H1 (cell line): ENCODE measurements around the gene DNAJC7. TPM values are rescaled to one million over a fixed set of nuclear protein-coding genes. Genes with fewer than 3 reads are reported as not detected.

Source experiments
- CTCF ChIA-PET: fragments of 300-600 bp; sonication (Branson Sonifier 250); formaldehyde crosslinking; loops from one replicate; lab custom pipeline; 2021; ENCODE audit not compliant: partially characterized antibody; lab: Charles Lee
- POLR2A ChIA-PET: fragments of 300-600 bp; sonication (Branson Sonifier 250); formaldehyde crosslinking; loops from one replicate; lab custom pipeline; 2021; ENCODE audit warnings: inconsistent platforms; ENCODE audit not compliant: partially characterized antibody; lab: Charles Lee
- DNase-seq, 2 experiments: peaks; one replicate each; pipeline versions ENCODE4 v3.0.0 to v3.0.0-alpha.2; 2010 to 2022; ENCODE audit warnings: low spot score in 2 of 2, low read depth in 1 of 2, mixed read lengths in 1 of 2
- FAIRE-seq: peaks from 2 replicates; lab custom pipeline; 2011; peaks lifted over from hg19 to GRCh38; lab: Jason Lieb, UNC
- H2AFZ ChIP-seq: 2 replicates; pipeline ENCODE4 v1.8.1; 2012; ENCODE audit warnings: low read length, inconsistent platforms
- H2AK5ac ChIP-seq: 2 replicates; pipeline ENCODE4 v1.6.1; 2013; ENCODE audit warnings: low read depth, low read length
- H2BK120ac ChIP-seq: replicated peaks from 2 replicates; pipeline ENCODE3; 2013; ENCODE audit warnings: low read depth, low read length, inconsistent platforms
- H2BK12ac ChIP-seq: 2 replicates; pipeline ENCODE4 v1.6.1; 2013; ENCODE audit warnings: low read depth, low read length
- H2BK15ac ChIP-seq: 2 replicates; pipeline ENCODE4 v1.6.1; 2013; ENCODE audit warnings: low read length
- H2BK20ac ChIP-seq: 2 replicates; pipeline ENCODE4 v1.6.1; 2013; ENCODE audit warnings: low read length
- H2BK5ac ChIP-seq: 2 replicates; pipeline ENCODE4 v1.6.1; 2013; ENCODE audit warnings: low read depth, low read length
- H3K14ac ChIP-seq: 2 replicates; pipeline ENCODE4 v1.6.1; 2013; ENCODE audit warnings: inconsistent platforms; ENCODE audit not compliant: insufficient read length
- H3K18ac ChIP-seq: 2 replicates; pipeline ENCODE4 v1.6.1; 2013; ENCODE audit warnings: low read length; ENCODE audit errors: extremely low read depth
- H3K23ac ChIP-seq: 2 replicates; pipeline ENCODE4 v1.6.1; 2013; ENCODE audit warnings: inconsistent platforms; ENCODE audit not compliant: insufficient read length
- H3K23me2 ChIP-seq: 2 replicates; pipeline ENCODE4 v1.6.1; 2013; ENCODE audit warnings: low read depth, low read length
- H3K27ac ChIP-seq: 2 replicates; pipeline ENCODE4 v1.6.1; 2011; ENCODE audit warnings: low read depth, low read length, inconsistent platforms
- H3K27me3 ChIP-seq, 4 experiments: replicated peaks in 1 of 4; 1 replicate in 1 of 4; 2 replicates in 3 of 4; pipeline versions ENCODE4 v1.6.1 to v1.8.1; 2011 to 2013; ENCODE audit warnings: low read length in 3 of 4, mild to moderate bottlenecking in 3 of 4, inconsistent platforms in 2 of 4, mixed read lengths in 2 of 4, moderate library complexity in 1 of 4; ENCODE audit not compliant: control insufficient read depth in 3 of 4, insufficient read depth in 3 of 4; ENCODE audit errors: extremely low read depth in 1 of 4
- H3K36me3 ChIP-seq, 4 experiments: 2 replicates each; pipeline versions ENCODE4 v1.6.1 to v1.8.1; 2011 to 2013; ENCODE audit warnings: mild to moderate bottlenecking in 4 of 4, low read length in 3 of 4, moderate library complexity in 2 of 4, control low read depth in 1 of 4, inconsistent platforms in 1 of 4; ENCODE audit not compliant: insufficient read depth in 4 of 4, control insufficient read depth in 2 of 4
- H3K4ac ChIP-seq: replicated peaks from 2 replicates; pipeline ENCODE3; 2013; ENCODE audit warnings: low read length, low read depth, mixed read lengths, inconsistent platforms; ENCODE audit not compliant: insufficient read length
- H3K4me1 ChIP-seq, 4 experiments: replicated peaks in 1 of 4; 1 replicate in 1 of 4; 2 replicates in 3 of 4; pipeline versions ENCODE4 v1.6.1 to v1.8.1; 2011 to 2013; ENCODE audit warnings: low read length in 3 of 4, inconsistent platforms in 2 of 4, mixed read lengths in 1 of 4; ENCODE audit not compliant: insufficient read depth in 4 of 4, control insufficient read depth in 3 of 4
- H3K4me2 ChIP-seq, 2 experiments: 2 replicates each; pipeline versions ENCODE4 v1.6.1 to v1.8.1; 2011 to 2013; ENCODE audit warnings: low read depth in 2 of 2, low read length in 2 of 2, control low read depth in 1 of 2, inconsistent platforms in 1 of 2, mild to moderate bottlenecking in 1 of 2; ENCODE audit not compliant: insufficient read depth in 1 of 2
- H3K4me3 ChIP-seq, 4 experiments: fragments of 200-600, 300-600 bp in 1 of 4; sonication (generic), shearing (Covaris generic), sonication (Bioruptor Twin) in 1 of 4; 2 replicates each; pipeline versions ENCODE4 v1.5.1 to v1.8.1; 2011 to 2016; ENCODE audit warnings: low read length in 4 of 4, low read depth in 3 of 4, control low read depth in 2 of 4, inconsistent platforms in 2 of 4, mild to moderate bottlenecking in 2 of 4, mixed read lengths in 1 of 4, moderate library complexity in 1 of 4; ENCODE audit not compliant: insufficient read depth in 2 of 4; ENCODE audit errors: extremely low read depth in 1 of 4
- H3K56ac ChIP-seq: replicated peaks from 2 replicates; pipeline ENCODE3; 2013; ENCODE audit warnings: low read depth, mild to moderate bottlenecking, mixed read lengths, low read length, inconsistent platforms; ENCODE audit not compliant: insufficient read length
- H3K79me1 ChIP-seq: 2 replicates; pipeline ENCODE4 v1.6.1; 2013; ENCODE audit warnings: low read depth, low read length, control low read depth
- H3K79me2 ChIP-seq, 2 experiments: 2 replicates each; pipeline versions ENCODE4 v1.6.1 to v1.8.1; 2012 to 2013; ENCODE audit warnings: low read length in 2 of 2, mild to moderate bottlenecking in 2 of 2, inconsistent platforms in 1 of 2; ENCODE audit not compliant: insufficient read depth in 2 of 2, control insufficient read depth in 1 of 2
- H3K9ac ChIP-seq, 4 experiments: replicated peaks in 1 of 4; 1 replicate in 1 of 4; 2 replicates in 3 of 4; pipeline versions ENCODE4 v1.6.1 to v1.8.1; 2011 to 2013; ENCODE audit warnings: low read depth in 3 of 4, low read length in 3 of 4, control low read depth in 2 of 4, mild to moderate bottlenecking in 2 of 4, moderate library complexity in 2 of 4, inconsistent platforms in 1 of 4; ENCODE audit errors: extremely low read depth in 1 of 4
- H3K9me3 ChIP-seq, 2 experiments: 2 replicates each; pipeline versions ENCODE4 v1.6.1 to v1.8.1; 2012 to 2013; ENCODE audit warnings: mild to moderate bottlenecking in 2 of 2, moderate library complexity in 2 of 2, control low read depth in 1 of 2, inconsistent platforms in 1 of 2, low read depth in 1 of 2, low read length in 1 of 2, mixed read lengths in 1 of 2; ENCODE audit not compliant: insufficient read depth in 2 of 2
- H4K20me1 ChIP-seq, 2 experiments: replicated peaks in 1 of 2; 2 replicates each; pipeline versions ENCODE3 to v1.8.1; 2011 to 2013; ENCODE audit warnings: inconsistent platforms in 2 of 2, low read length in 2 of 2, mild to moderate bottlenecking in 1 of 2; ENCODE audit not compliant: insufficient read depth in 2 of 2, control insufficient read depth in 1 of 2
- H4K5ac ChIP-seq: 2 replicates; pipeline ENCODE4 v1.6.1; 2013; ENCODE audit warnings: low read length, low read depth, mixed read lengths, inconsistent platforms; ENCODE audit not compliant: insufficient read length
- H4K8ac ChIP-seq: 2 replicates; pipeline ENCODE4 v1.8.0; 2013; ENCODE audit warnings: mild to moderate bottlenecking, moderate library complexity, low read length, inconsistent platforms; ENCODE audit not compliant: insufficient read depth; ENCODE audit errors: extremely low read depth
- H4K91ac ChIP-seq: replicated peaks from 2 replicates; pipeline ENCODE3; 2013; ENCODE audit warnings: low read length, mixed read lengths, inconsistent platforms; ENCODE audit not compliant: insufficient read length
- NRF1 ChIP-seq: IDR thresholded peaks from 2 replicates; pipeline ENCODE4 v1.6.1; 2011; ENCODE audit warnings: mild to moderate bottlenecking, low read depth, low read length, improper control_type of control experiment
- TEAD4 ChIP-seq: IDR thresholded peaks from 2 replicates; pipeline ENCODE4 v1.6.1; 2012; ENCODE audit warnings: low read depth, low read length, inconsistent platforms, mixed read lengths
- WGBS, 2 experiments: shearing (Covaris generic) in 1 of 2; methylation state at CpG; one replicate each; pipeline versions ENCODE4 v1.1.6 to v1.1.7; 2013 to 2015; ENCODE audit warnings: low lambda C conversion rate in 2 of 2, mixed read lengths in 2 of 2, inconsistent platforms in 1 of 2, low coverage in 1 of 2, missing lambda C conversion rate in 1 of 2; ENCODE audit not compliant: insufficient replicate concordance in 2 of 2, insufficient coverage in 1 of 2, insufficient read length in 1 of 2; ENCODE audit errors: extremely low coverage in 1 of 2, missing lambda C conversion rate in 1 of 2; 5-methylcytosine and 5-hydroxymethylcytosine counted together
- polyA plus RNA-seq, 7 experiments: library from polyadenylated mRNA; depleted of rRNA in 3 of 7; stranded (reverse) in 5 of 7; unstranded in 2 of 7; fragments of >200 nt in 5 of 7; fragments of 200-250 nt in 2 of 7; gene quantifications; 1 replicate in 5 of 7; 2 replicates in 1 of 7; 4 replicates in 1 of 7; pipeline versions ENCODE4 v1.2.1 to v1.2.3, GENCODE V29; 2011 to 2013; ENCODE audit warnings: missing spikeins in 2 of 7, mixed read lengths in 2 of 7
- total RNA-seq: library from RNA; stranded (reverse); fragmentation: NEBNext Ultra II Directional; extraction: Animal tissue kit (Norgen Biotek cat#: 25700); gene quantifications from 2 replicates; pipeline ENCODE4 v1.2.1, GENCODE V29; 2021

The DNAJC7 gene
- total and polyA plus RNA-seq, 2 of the 8 experiments (the other 6 are each of a cell fraction or from before 2014, with no cell fraction given) = 31.0 to 148 TPM

GRCh38 chr17:41957031-41957868, 60.0 kb downstream of the DNAJC7 start:
- H3K27me3 ChIP-seq = no peaks in the 10 kb centered on the region
- H2BK20ac ChIP-seq = 0 out of 2 replicates have a peak overlapping the region, but pooled peaks have one; percentile 48
- no peak overlapping the region; the same call in 1 of the 2 replicates for H4K8ac ChIP-seq
- ChIA-PET POLR2A (interaction anchor here (0.6 to 9.7 kb wide), 8 partner anchors 10 to 223 kb away, joined by 3 to 67 read pairs (median 5); partner anchors contain the start of genes ACLY, CNP, DNAJC7 and HAP1), CTCF (interaction anchor here (0.7 to 11.6 kb wide), 11 partner anchors 11 to 160 kb away, joined by 3 to 205 read pairs (median 6); partner anchors contain the start of genes ACLY and ODAD4)
- H3K23me2 ChIP-seq = no peaks in the 10 kb centered on the region
- no peak overlapping the region for H3K56ac ChIP-seq
- H3K36me3 ChIP-seq = no peaks in the 10 kb centered on the region
- H2BK120ac ChIP-seq = no peak overlapping the region
- 0 out of 2 replicates have a peak overlapping the region, but pooled peaks have one; percentile 44 for H2BK12ac ChIP-seq
- peaks cover 6 to 16% (median 11%) of the 10 kb centered on the region in 4 experiments for H3K4me1 ChIP-seq
- no peak overlapping the region; a peak in 1 of 7 replicates for H3K9ac ChIP-seq
- H3K27ac ChIP-seq = no peak overlapping the region
- no peak overlapping the region for H4K5ac ChIP-seq
- no peak overlapping the region for H2AFZ ChIP-seq
- H3K18ac ChIP-seq = no peak overlapping the region; the same call in 1 of the 2 replicates
- 82% methylated on average over 11 of the region's 11 CpGs; no CpG with 5 or more reads in 1 of the 2 experiments for WGBS, 2 experiments
- TF ChIP-seq TEAD4 (peak; percentile 25; the same call in 1 of the 2 replicates), NRF1 (no peak)
- no peak for DNase-seq
- H4K20me1 ChIP-seq = no peaks in the 10 kb centered on the region
- H3K9me3 ChIP-seq = no peaks in the 10 kb centered on the region
- H2BK15ac ChIP-seq = no peak overlapping the region
- H2AK5ac ChIP-seq = 0 out of 2 replicates have a peak overlapping the region, but pooled peaks have one; percentile 82
- H2BK5ac ChIP-seq = no peak overlapping the region; the same call in 1 of the 2 replicates
- H3K14ac ChIP-seq = no peak overlapping the region
- no peaks in the 10 kb centered on the region for H3K79me2 ChIP-seq
- H3K79me1 ChIP-seq = no peaks in the 10 kb centered on the region
- H3K4ac ChIP-seq = no peak overlapping the region
- H3K4me3 ChIP-seq = peak overlapping the region in 1 of 4 experiments; percentile 8; a peak in 2 of 8 replicates
- no peak for FAIRE-seq
- H3K4me2 ChIP-seq = peak overlapping the region; percentile 35 to 59
- H3K23ac ChIP-seq = no peak overlapping the region
- H4K91ac ChIP-seq = no peak overlapping the region
